Measurements from ENCODE around the gene CLSTN2. TPM values are rescaled to one million over a fixed set of nuclear protein-coding genes. Genes with fewer than 3 reads are reported as not detected.

Gene CLSTN2
- total RNA-seq, 1 experiment from 2014 or later = 0.68 TPM

DNA sequence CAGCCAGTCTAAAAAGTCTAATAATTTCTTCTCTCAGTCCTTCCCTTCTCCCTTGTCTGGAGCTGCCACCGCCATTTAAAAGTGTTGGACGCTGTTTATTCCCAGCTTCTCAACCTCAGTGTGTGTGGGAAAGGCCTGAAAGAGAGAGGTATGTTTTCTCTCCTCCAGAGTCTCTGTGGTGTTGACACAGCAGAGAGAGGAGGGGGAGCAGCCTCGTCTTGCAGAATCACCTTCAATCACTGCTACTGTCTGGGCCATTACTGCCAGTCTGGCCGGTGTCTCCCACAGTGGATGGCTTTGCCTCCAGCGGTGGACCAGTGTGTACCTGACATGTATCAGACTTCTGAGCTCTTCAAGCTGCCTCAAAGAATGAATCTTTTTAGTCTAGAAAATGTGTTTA, 641.5 kb downstream of the CLSTN2 start:
- 0 out of 4 replicates have a peak, but pooled peaks cover 0 to 2% of the 10 kb centered on the region in 2 experiments for H3K4me1 Mint-ChIP-seq

More for the DNA sequence above, 641.5 kb downstream of the CLSTN2 start:
- Mint-ChIP-seq H3K4me3 (no peak overlapping the region), H3K36me3 (ENCODE audit: insufficient read depth in 1 of 3, low read depth in 3 of 3) (no peaks in the 10 kb centered on the region), H3K27me3 (ENCODE audit: low read depth) (no peaks in the 10 kb centered on the region; the same call in 1 of the 2 replicates), H3K27ac (no peak overlapping the region), H3K9me3 (no peaks in the 10 kb centered on the region)
- no peak overlapping the region for H2BK5ac ChIP-seq (ENCODE audit: insufficient read length, low read length)
- no peak overlapping the region for H3K4ac ChIP-seq (ENCODE audit: low read depth, low read length)
- no peak overlapping the region for H3K27ac ChIP-seq (ENCODE audit: insufficient read length, low read depth, low read length)
- H3K4me2 ChIP-seq (ENCODE audit: insufficient read depth, insufficient read length, low read length) = no peak overlapping the region
- H3K18ac ChIP-seq (ENCODE audit: insufficient read length, low read depth, low read length) = no peak overlapping the region
- no peaks in the 10 kb centered on the region for H3K27me3 ChIP-seq (ENCODE audit: insufficient read depth, low read length)
- H2AK5ac ChIP-seq (ENCODE audit: insufficient read length, low read length) = no peak overlapping the region
- no peak overlapping the region for H3K14ac ChIP-seq (ENCODE audit: insufficient read depth, low read length)
- WGBS (ENCODE audit: extremely low coverage, insufficient read length, low lambda C conversion rate) = no CpG with 5 or more reads among the region's 5 CpGs
- H2AFZ ChIP-seq (ENCODE audit: low read length) = no peak overlapping the region
- no peaks in the 10 kb centered on the region for H3K9me3 ChIP-seq (ENCODE audit: control insufficient read depth, low read depth, low read length)
- H3T11ph ChIP-seq (ENCODE audit: low read length) = no peak overlapping the region
- H3K56ac ChIP-seq (ENCODE audit: insufficient read length, low read depth, low read length) = no peak overlapping the region
- H3K23me2 ChIP-seq (ENCODE audit: insufficient read length, low read depth, low read length, poor library complexity, severe bottlenecking) = no peaks in the 10 kb centered on the region
- TF ChIP-seq, protein P1, sequence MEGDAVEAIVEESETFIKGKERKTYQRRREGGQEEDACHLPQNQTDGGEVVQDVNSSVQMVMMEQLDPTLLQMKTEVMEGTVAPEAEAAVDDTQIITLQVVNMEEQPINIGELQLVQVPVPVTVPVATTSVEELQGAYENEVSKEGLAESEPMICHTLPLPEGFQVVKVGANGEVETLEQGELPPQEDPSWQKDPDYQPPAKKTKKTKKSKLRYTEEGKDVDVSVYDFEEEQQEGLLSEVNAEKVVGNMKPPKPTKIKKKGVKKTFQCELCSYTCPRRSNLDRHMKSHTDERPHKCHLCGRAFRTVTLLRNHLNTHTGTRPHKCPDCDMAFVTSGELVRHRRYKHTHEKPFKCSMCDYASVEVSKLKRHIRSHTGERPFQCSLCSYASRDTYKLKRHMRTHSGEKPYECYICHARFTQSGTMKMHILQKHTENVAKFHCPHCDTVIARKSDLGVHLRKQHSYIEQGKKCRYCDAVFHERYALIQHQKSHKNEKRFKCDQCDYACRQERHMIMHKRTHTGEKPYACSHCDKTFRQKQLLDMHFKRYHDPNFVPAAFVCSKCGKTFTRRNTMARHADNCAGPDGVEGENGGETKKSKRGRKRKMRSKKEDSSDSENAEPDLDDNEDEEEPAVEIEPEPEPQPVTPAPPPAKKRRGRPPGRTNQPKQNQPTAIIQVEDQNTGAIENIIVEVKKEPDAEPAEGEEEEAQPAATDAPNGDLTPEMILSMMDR (conservative IDR thresholded peaks at IDR 0.05) = no peak
- no peak overlapping the region for H3K9ac ChIP-seq (ENCODE audit: extremely low read depth, insufficient read length, low read length)
- no peaks in the 10 kb centered on the region for H4K20me1 ChIP-seq (ENCODE audit: control insufficient read depth, insufficient read depth, insufficient read length)
- H3K23ac ChIP-seq (ENCODE audit: insufficient read length, low read depth, low read length) = no peak overlapping the region
- H2BK15ac ChIP-seq (ENCODE audit: low read depth, low read length) = no peak overlapping the region
- H2BK120ac ChIP-seq (ENCODE audit: low read depth, low read length, poor library complexity, severe bottlenecking) = no peak overlapping the region
- no peak overlapping the region for H4K91ac ChIP-seq (ENCODE audit: insufficient read length, low read depth, low read length)
- no peak overlapping the region for H2BK20ac ChIP-seq (ENCODE audit: low read depth, low read length, poor library complexity, severe bottlenecking)
- no peak overlapping the region for H2BK12ac ChIP-seq (ENCODE audit: insufficient read length, low read depth, low read length)
- H3K4me1 ChIP-seq (ENCODE audit: insufficient read depth, low read length) = no peaks in the 10 kb centered on the region
- H3K79me1 ChIP-seq (ENCODE audit: insufficient read depth, low read depth, low read length, poor library complexity, severe bottlenecking) = no peaks in the 10 kb centered on the region
- no peak overlapping the region for H4K8ac ChIP-seq (replicated peaks; ENCODE audit: insufficient read length, low read depth, low read length)
- H3K79me2 ChIP-seq (ENCODE audit: insufficient read depth, low read length) = no peaks in the 10 kb centered on the region
- H4K5ac ChIP-seq (ENCODE audit: insufficient read length, low read depth, low read length) = no peak overlapping the region
- no peak for DNase-seq

All from H9 (cell line).